Lower lobe of right lung (tissue), 2 donors: Measurements from ENCODE around the gene RPS21. TPM values are rescaled to one million over a fixed set of nuclear protein-coding genes. Genes with fewer than 3 reads are reported as not detected.

Experiments used
- ATAC-seq, 2 donors: fragments of 200-7000 bp; cut with Tn5 transposase; one replicate each; pipeline ENCODE4 v1.9.1; 2020 to 2022; ENCODE audit warnings: mild to moderate bottlenecking in 2 of 2, moderate library complexity in 2 of 2
- DNase-seq: peaks from one replicate; pipeline ENCODE4 v3.0.0-alpha.2; 2020
- H3K27ac ChIP-seq: fragments of 200-600 bp; one replicate; pipeline ENCODE4 v1.8.0; 2022
- H3K27me3 ChIP-seq: fragments of 200-600 bp; one replicate; pipeline ENCODE4 v1.8.0; 2022; ENCODE audit warnings: low read depth
- H3K36me3 ChIP-seq: fragments of 200-600 bp; one replicate; pipeline ENCODE4 v1.8.0; 2022; ENCODE audit warnings: mild to moderate bottlenecking
- H3K4me1 ChIP-seq: fragments of 200-600 bp; one replicate; pipeline ENCODE4 v1.8.0; 2022
- H3K4me3 ChIP-seq: fragments of 200-600 bp; one replicate; pipeline ENCODE4 v1.8.0; 2022; ENCODE audit warnings: mild to moderate bottlenecking
- H3K9me3 ChIP-seq: fragments of 200-600 bp; one replicate; pipeline ENCODE4 v1.8.0; 2022
- CTCF ChIP-seq: fragments of 200-600 bp; IDR thresholded peaks from one replicate; pipeline ENCODE4 v1.8.0; 2022; ENCODE audit warnings: antibody characterized with exemption, mild to moderate bottlenecking
- intact Hi-C: fragments of 100-400 bp; cut with DNase I; formaldehyde crosslinking; loops from one replicate; pipeline ENCODE4 v1.11.0; 2022
- total RNA-seq: library from RNA; stranded (reverse); fragmentation: NEBNext Ultra II Directional; extraction: Animal tissue kit (Norgen Biotek cat#: 25700); gene quantifications from one replicate; pipeline ENCODE4 v1.2.1, GENCODE V29; 2021
- donor health status: DM: no; HTN: yes; CAD: no; lungs with severe emphysema.

Gene RPS21
- total RNA-seq, 1 donor from 2014 or later = 1,104 TPM

GRCh38 chr20:62388839-62389600 lies 2.1 kb downstream of the RPS21 start:
- H3K4me1 ChIP-seq = peaks cover 27% of the 10 kb centered on the region
- intact Hi-C loops = loop anchor here (10.0 kb wide), 1 partner anchor 84 kb away; the partner anchor contains the start of gene ADRM1
- H3K36me3 ChIP-seq = peaks cover 38% of the 10 kb centered on the region

GRCh38 chr20:62389601-62390087 lies 2.7 kb downstream of the RPS21 start:
- ATAC-seq (no peak), DNase-seq (no peak)
- TF ChIP-seq CTCF = no peak
- Histone ChIP-seq H3K36me3 (peaks cover 45% of the 10 kb centered on the region), H3K9me3 (no peaks in the 10 kb centered on the region), H3K27me3 (no peaks in the 10 kb centered on the region), H3K4me3 (no peak overlapping the region), H3K27ac (no peak overlapping the region), H3K4me1 (peaks cover 27% of the 10 kb centered on the region)
- intact Hi-C loops = loop anchor here (10.0 kb wide), 1 partner anchor 85 kb away; the partner anchor contains the start of gene ADRM1

More at GRCh38 chr20:62388839-62389600, 2.1 kb downstream of the RPS21 start:
- ATAC-seq (no peak), DNase-seq (no peak)
- no peak for TF ChIP-seq CTCF
- no peaks in the 10 kb centered on the region for H3K27me3 ChIP-seq
- no peaks in the 10 kb centered on the region for H3K9me3 ChIP-seq
- no peak overlapping the region for H3K27ac ChIP-seq
- no peak overlapping the region for H3K4me3 ChIP-seq

GRCh38 chr20:62390317-62391164 lies 3.6 kb downstream of the RPS21 start:
- Histone ChIP-seq H3K27ac (no peak overlapping the region), H3K9me3 (no peaks in the 10 kb centered on the region), H3K27me3 (no peaks in the 10 kb centered on the region), H3K4me1 (peaks cover 22% of the 10 kb centered on the region), H3K4me3 (no peak overlapping the region), H3K36me3 (peaks cover 45% of the 10 kb centered on the region)
- no peak for TF ChIP-seq CTCF
- intact Hi-C loops = no loop called here
- no peak for ATAC-seq
- DNase-seq = no peak

- Histone ChIP-seq H3K4me1 (peaks cover 14% of the 10 kb centered on the region), H3K27ac (no peak overlapping the region), H3K27me3 (no peaks in the 10 kb centered on the region), H3K4me3 (no peak overlapping the region), H3K9me3 (no peaks in the 10 kb centered on the region), H3K36me3 (peaks cover 45% of the 10 kb centered on the region)
- no peak for DNase-seq
- ATAC-seq = no peak
- intact Hi-C loops = no loop called here
- TF ChIP-seq CTCF = no peak
Observed at GRCh38 chr20:62391165-62392076, 4.5 kb downstream of the RPS21 start.

- no peaks in the 10 kb centered on the region for H3K9me3 ChIP-seq
- no peak for DNase-seq
- no peak for ATAC-seq
- H3K27me3 ChIP-seq = no peaks in the 10 kb centered on the region
- intact Hi-C loops = no loop called here
- peaks cover 45% of the 10 kb centered on the region for H3K36me3 ChIP-seq
- TF ChIP-seq CTCF = no peak
- no peak overlapping the region for H3K27ac ChIP-seq
- peaks cover 14% of the 10 kb centered on the region for H3K4me1 ChIP-seq
- H3K4me3 ChIP-seq = no peak overlapping the region
Observed at GRCh38 chr20:62392077-62392418, 5.1 kb downstream of the RPS21 start.
